Measurements from ENCODE around the gene DNAJB9.

DNA sequence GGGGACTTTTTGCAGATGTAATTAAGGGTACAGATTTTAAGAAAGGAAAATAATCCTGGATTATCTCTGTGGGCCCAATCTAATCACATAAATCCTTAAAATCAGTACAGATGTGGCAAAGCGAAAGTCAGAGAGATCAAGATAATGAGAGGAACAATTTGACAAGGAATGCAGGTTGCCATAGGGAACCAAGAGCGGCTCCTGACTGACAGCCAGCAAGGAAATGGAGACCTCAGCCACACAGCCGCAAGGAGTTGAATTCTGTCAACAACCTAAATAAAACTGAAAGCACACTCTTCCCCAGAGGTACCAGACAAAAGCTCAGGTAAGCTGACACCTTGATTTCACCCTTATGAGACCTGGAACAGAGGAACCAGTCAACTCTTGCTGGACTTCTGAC lies 40.3 kb upstream of the DNAJB9 start:
- TF ChIP-seq, protein P1, sequence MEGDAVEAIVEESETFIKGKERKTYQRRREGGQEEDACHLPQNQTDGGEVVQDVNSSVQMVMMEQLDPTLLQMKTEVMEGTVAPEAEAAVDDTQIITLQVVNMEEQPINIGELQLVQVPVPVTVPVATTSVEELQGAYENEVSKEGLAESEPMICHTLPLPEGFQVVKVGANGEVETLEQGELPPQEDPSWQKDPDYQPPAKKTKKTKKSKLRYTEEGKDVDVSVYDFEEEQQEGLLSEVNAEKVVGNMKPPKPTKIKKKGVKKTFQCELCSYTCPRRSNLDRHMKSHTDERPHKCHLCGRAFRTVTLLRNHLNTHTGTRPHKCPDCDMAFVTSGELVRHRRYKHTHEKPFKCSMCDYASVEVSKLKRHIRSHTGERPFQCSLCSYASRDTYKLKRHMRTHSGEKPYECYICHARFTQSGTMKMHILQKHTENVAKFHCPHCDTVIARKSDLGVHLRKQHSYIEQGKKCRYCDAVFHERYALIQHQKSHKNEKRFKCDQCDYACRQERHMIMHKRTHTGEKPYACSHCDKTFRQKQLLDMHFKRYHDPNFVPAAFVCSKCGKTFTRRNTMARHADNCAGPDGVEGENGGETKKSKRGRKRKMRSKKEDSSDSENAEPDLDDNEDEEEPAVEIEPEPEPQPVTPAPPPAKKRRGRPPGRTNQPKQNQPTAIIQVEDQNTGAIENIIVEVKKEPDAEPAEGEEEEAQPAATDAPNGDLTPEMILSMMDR (IDR thresholded peaks at IDR 0.05 in 4 of 5, conservative IDR thresholded peaks at IDR 0.05 in 1 of 5) = no peak
- no peak for TF ChIP-seq POLR2A (IDR thresholded peaks at IDR 0.05)

All from gastrocnemius medialis (tissue), 4 donors.